Mesenchymal stem cell (in vitro differentiated cells and primary cell): Measurements from ENCODE around the gene PTPRD.

Experiments used
- DNase-seq: peaks from one replicate; pipeline ENCODE4 v3.0.0-alpha.2; 2013
- H2AFZ ChIP-seq: one replicate; pipeline ENCODE4 v1.6.1; 2013; ENCODE audit warnings: low read depth, mild to moderate bottlenecking, control low read depth, inconsistent platforms, low read length, moderate library complexity
- H2AK5ac ChIP-seq: 2 replicates; pipeline ENCODE4 v1.6.1; 2013; ENCODE audit warnings: low read length, moderate library complexity, mild to moderate bottlenecking, inconsistent platforms; ENCODE audit not compliant: severe bottlenecking
- H2BK120ac ChIP-seq: one replicate; pipeline ENCODE4 v1.6.1; 2013; ENCODE audit warnings: low read depth, mild to moderate bottlenecking, inconsistent platforms, low read length, moderate library complexity
- H2BK12ac ChIP-seq, 2 experiments: one replicate each; pipeline ENCODE4 v1.6.1; 2013; ENCODE audit warnings: inconsistent platforms in 2 of 2, low read length in 2 of 2, mild to moderate bottlenecking in 2 of 2, moderate library complexity in 2 of 2, control low read depth in 1 of 2
- H2BK15ac ChIP-seq: one replicate; pipeline ENCODE4 v1.6.1; 2013; ENCODE audit warnings: mild to moderate bottlenecking, low read depth, inconsistent platforms; ENCODE audit not compliant: poor library complexity, severe bottlenecking
- H2BK5ac ChIP-seq: 2 replicates; pipeline ENCODE4 v1.6.1; 2013; ENCODE audit warnings: low read depth, mild to moderate bottlenecking, low read length, control low read depth, inconsistent platforms; ENCODE audit not compliant: poor library complexity, severe bottlenecking
- H3K14ac ChIP-seq, 2 experiments: one replicate each; pipeline ENCODE4 v1.6.1; 2013; ENCODE audit warnings: inconsistent platforms in 2 of 2, low read length in 2 of 2, control low read depth in 1 of 2, mild to moderate bottlenecking in 1 of 2, moderate library complexity in 1 of 2
- H3K18ac ChIP-seq, 2 experiments: one replicate each; pipeline ENCODE4 v1.6.1; 2013; ENCODE audit warnings: inconsistent platforms in 2 of 2, low read length in 2 of 2, control low read depth in 1 of 2, low read depth in 1 of 2, mild to moderate bottlenecking in 1 of 2
- H3K23ac ChIP-seq, 2 experiments: one replicate each; pipeline ENCODE4 v1.6.1; 2013; ENCODE audit warnings: inconsistent platforms in 2 of 2, low read length in 2 of 2, mild to moderate bottlenecking in 2 of 2, moderate library complexity in 2 of 2, control low read depth in 1 of 2
- H3K27ac ChIP-seq: 2 replicates; pipeline ENCODE4 v1.5.1; 2013; ENCODE audit warnings: mild to moderate bottlenecking, moderate library complexity, low read length, control low read depth, inconsistent platforms; ENCODE audit not compliant: poor library complexity, severe bottlenecking
- H3K27me3 ChIP-seq, 2 experiments: 2 replicates each; pipeline versions ENCODE4 v1.6.1 to v1.7.0; 2013; ENCODE audit warnings: low read length in 2 of 2, mild to moderate bottlenecking in 2 of 2, moderate library complexity in 2 of 2, control low read depth in 1 of 2, inconsistent platforms in 1 of 2; ENCODE audit not compliant: control insufficient read depth in 1 of 2, insufficient read depth in 1 of 2
- H3K36me3 ChIP-seq, 2 experiments: 2 replicates each; pipeline versions ENCODE4 v1.6.1 to v1.7.0; 2013; ENCODE audit warnings: low read length in 2 of 2, control low read depth in 1 of 2, inconsistent platforms in 1 of 2, low read depth in 1 of 2, mild to moderate bottlenecking in 1 of 2; ENCODE audit not compliant: insufficient read depth in 2 of 2, control insufficient read depth in 1 of 2
- H3K4ac ChIP-seq, 2 experiments: one replicate each; pipeline ENCODE4 v1.6.1; 2013; ENCODE audit warnings: inconsistent platforms in 2 of 2, low read length in 2 of 2, mild to moderate bottlenecking in 2 of 2, moderate library complexity in 2 of 2, control low read depth in 1 of 2, low read depth in 1 of 2
- H3K4me1 ChIP-seq: 2 replicates; pipeline ENCODE4 v1.6.1; 2013; ENCODE audit warnings: low read depth, low read length, control low read depth; ENCODE audit not compliant: control insufficient read depth, insufficient read depth
- H3K4me2 ChIP-seq: 2 replicates; pipeline ENCODE4 v1.6.1; 2013; ENCODE audit warnings: low read length, mild to moderate bottlenecking, inconsistent platforms; ENCODE audit not compliant: poor library complexity, severe bottlenecking
- H3K4me3 ChIP-seq, 2 experiments: 2 replicates each; pipeline versions ENCODE4 v1.5.1 to v1.7.0; 2013; ENCODE audit warnings: low read length in 2 of 2, mild to moderate bottlenecking in 2 of 2, control low read depth in 1 of 2, low read depth in 1 of 2; ENCODE audit not compliant: insufficient read depth in 1 of 2
- H3K79me1 ChIP-seq: replicated peaks from 2 replicates; pipeline ENCODE4 v1.6.1; 2013; ENCODE audit warnings: mild to moderate bottlenecking, control low read depth, low read length, inconsistent platforms; ENCODE audit not compliant: poor library complexity, severe bottlenecking
- H3K9ac ChIP-seq: 2 replicates; pipeline ENCODE4 v1.7.0; 2013; ENCODE audit warnings: mild to moderate bottlenecking, low read length, moderate library complexity
- H3K9me3 ChIP-seq: 2 replicates; pipeline ENCODE4 v1.7.0; 2013; ENCODE audit warnings: mild to moderate bottlenecking, low read length; ENCODE audit not compliant: control insufficient read depth
- H4K8ac ChIP-seq: one replicate; pipeline ENCODE4 v1.6.1; 2013; ENCODE audit warnings: inconsistent platforms, mild to moderate bottlenecking, low read length, moderate library complexity
- H4K91ac ChIP-seq: one replicate; pipeline ENCODE4 v1.6.1; 2013; ENCODE audit warnings: mild to moderate bottlenecking, low read length, inconsistent platforms
- WGBS: methylation state at CpG from one replicate; pipeline ENCODE4 v1.1.7; 2013; ENCODE audit warnings: mixed read lengths; 5-methylcytosine and 5-hydroxymethylcytosine counted together

Gene PTPRD

DNA sequence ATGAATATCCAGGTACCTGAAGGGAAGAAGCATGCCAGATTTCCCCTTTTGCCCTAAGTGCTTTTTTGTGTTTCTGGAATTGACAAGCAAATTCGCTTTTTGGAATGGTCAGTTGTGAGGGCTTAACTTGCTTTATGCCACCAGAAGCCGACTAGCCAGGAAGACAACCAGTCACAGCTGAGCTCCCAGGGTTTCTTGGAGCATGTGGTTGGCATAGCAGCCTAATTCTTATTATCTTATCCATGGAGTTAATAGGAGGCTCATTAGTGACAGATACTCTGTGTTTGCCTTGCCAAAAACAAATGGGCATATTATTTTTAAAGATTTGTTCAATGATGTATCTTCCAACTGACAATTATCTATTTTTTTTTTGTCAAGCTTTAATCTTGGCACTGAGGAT lies 500.7 kb downstream of the PTPRD start:
- Histone ChIP-seq H3K79me1 (no peaks in the 10 kb centered on the region), H2AFZ (no peak overlapping the region), H2BK120ac (no peak overlapping the region), H3K18ac (no peak overlapping the region), H4K8ac (no peak overlapping the region), H2BK5ac (no peak overlapping the region), H3K27me3 (no peaks in the 10 kb centered on the region), H3K4me3 (no peak overlapping the region), H3K4me1 (no peaks in the 10 kb centered on the region), H2BK15ac (no peak overlapping the region), H3K4me2 (no peak overlapping the region), H3K9ac (no peak overlapping the region), H3K14ac (no peak overlapping the region), H3K4ac (no peak overlapping the region), H3K23ac (no peak overlapping the region), H2AK5ac (no peak overlapping the region), H3K9me3 (no peaks in the 10 kb centered on the region), H2BK12ac (no peak overlapping the region), H3K36me3 (no peaks in the 10 kb centered on the region), H4K91ac (no peak overlapping the region), H3K27ac (no peak overlapping the region)
- WGBS: 94% methylated on average over 2 of the region's 2 CpGs
- DNase-seq: no peak

DNA sequence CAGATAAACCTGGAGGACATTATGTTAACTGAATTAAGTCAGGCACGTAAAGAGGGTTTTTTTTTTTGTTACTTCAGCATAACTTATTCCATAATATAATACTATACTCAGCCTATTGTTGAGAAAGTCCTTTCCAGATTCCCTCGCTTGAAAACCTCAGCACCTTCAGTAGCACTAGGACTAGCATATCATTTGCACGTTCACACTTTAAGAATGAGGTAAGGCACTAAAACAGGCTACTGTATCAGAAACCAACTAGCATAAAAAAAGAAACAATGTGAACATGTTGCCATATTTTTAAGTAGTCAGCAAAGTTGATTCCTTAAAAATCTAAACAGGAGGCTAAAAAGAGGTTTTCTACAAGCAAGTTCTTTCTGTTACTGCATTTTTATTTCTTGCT lies 504.0 kb downstream of the PTPRD start:
- Histone ChIP-seq H4K8ac (no peak overlapping the region), H3K4me1 (no peaks in the 10 kb centered on the region), H3K23ac (no peak overlapping the region), H3K9ac (no peak overlapping the region), H3K4me2 (no peak overlapping the region), H3K18ac (no peak overlapping the region), H4K91ac (no peak overlapping the region), H3K4ac (no peak overlapping the region), H2BK5ac (no peak overlapping the region), H2BK15ac (no peak overlapping the region), H2AFZ (no peak overlapping the region), H2BK120ac (no peak overlapping the region), H3K27me3 (no peaks in the 10 kb centered on the region), H3K27ac (no peak overlapping the region), H3K4me3 (no peak overlapping the region), H2BK12ac (no peak overlapping the region), H2AK5ac (no peak overlapping the region), H3K14ac (no peak overlapping the region), H3K9me3 (no peaks in the 10 kb centered on the region), H3K36me3 (no peaks in the 10 kb centered on the region), H3K79me1 (no peaks in the 10 kb centered on the region)
- DNase-seq: no peak
- 82% methylated on average over 2 of the region's 3 CpGs for WGBS

DNA sequence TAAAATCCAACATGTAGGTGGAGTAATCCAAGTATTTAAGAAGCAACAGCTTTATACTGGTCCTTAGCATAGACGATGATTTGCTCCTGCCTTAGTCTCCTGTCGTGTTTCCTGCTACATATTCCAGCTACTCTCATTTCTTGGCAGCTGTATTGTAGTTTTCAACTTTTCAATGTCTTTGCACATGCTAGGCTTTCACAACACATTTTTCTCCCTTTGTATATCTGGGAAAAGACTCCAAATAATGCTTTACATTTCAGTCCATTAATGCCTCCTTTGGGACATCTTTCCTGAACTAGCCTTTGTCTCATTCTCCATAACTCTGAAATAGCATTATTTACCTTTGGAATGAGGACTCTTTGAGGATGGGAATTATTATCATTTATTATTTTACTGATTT lies 508.0 kb downstream of the PTPRD start:
- 95% methylated on average over 2 of the region's 2 CpGs for WGBS
- Histone ChIP-seq H3K18ac (no peak overlapping the region), H4K91ac (no peak overlapping the region)

DNA sequence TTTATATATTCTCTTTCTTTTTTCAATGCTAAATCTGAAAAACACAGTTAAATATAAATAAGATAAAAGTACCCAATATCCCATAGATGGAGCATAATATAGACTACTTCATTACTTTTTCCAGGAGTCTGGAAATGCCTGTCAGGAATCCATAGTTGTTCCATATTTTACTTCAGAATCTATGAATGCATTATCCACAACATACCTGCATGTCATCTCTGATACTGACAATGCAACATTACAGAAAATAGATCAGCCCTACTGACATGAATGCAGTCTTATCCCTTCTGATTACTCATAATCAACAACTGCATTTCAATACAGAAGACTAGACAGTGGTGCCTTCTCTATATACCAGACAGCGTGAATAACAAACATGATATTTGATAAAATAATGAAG lies 517.6 kb downstream of the PTPRD start:
- H2BK5ac ChIP-seq: no peak overlapping the region
- H3K4me2 ChIP-seq: no peak overlapping the region
- WGBS: no CpG with 5 or more reads among the region's 1 CpG

More for the DNA sequence above, 508.0 kb downstream of the PTPRD start:
- DNase-seq: no peak
- no peak overlapping the region for H3K14ac ChIP-seq
- H3K27me3 ChIP-seq: no peaks in the 10 kb centered on the region
- no peak overlapping the region for H2AK5ac ChIP-seq
- H3K4me3 ChIP-seq: no peak overlapping the region
- no peak overlapping the region for H2AFZ ChIP-seq
- no peak overlapping the region for H2BK15ac ChIP-seq
- H3K4me2 ChIP-seq: no peak overlapping the region
- H3K27ac ChIP-seq: no peak overlapping the region
- no peak overlapping the region for H3K9ac ChIP-seq
- no peaks in the 10 kb centered on the region for H3K4me1 ChIP-seq
- H3K23ac ChIP-seq: no peak overlapping the region
- H3K9me3 ChIP-seq: no peaks in the 10 kb centered on the region
- no peaks in the 10 kb centered on the region for H3K79me1 ChIP-seq
- no peak overlapping the region for H3K4ac ChIP-seq
- H2BK12ac ChIP-seq: no peak overlapping the region
- H2BK5ac ChIP-seq: no peak overlapping the region
- no peak overlapping the region for H2BK120ac ChIP-seq
- no peaks in the 10 kb centered on the region for H3K36me3 ChIP-seq
- no peak overlapping the region for H4K8ac ChIP-seq

More for the DNA sequence above, 517.6 kb downstream of the PTPRD start:
- H2AFZ ChIP-seq: no peak overlapping the region
- no peaks in the 10 kb centered on the region for H3K9me3 ChIP-seq
- no peak overlapping the region for H3K14ac ChIP-seq
- H2BK12ac ChIP-seq: no peak overlapping the region
- no peaks in the 10 kb centered on the region for H3K79me1 ChIP-seq
- no peak overlapping the region for H4K91ac ChIP-seq
- H2AK5ac ChIP-seq: no peak overlapping the region
- no peak for DNase-seq
- H2BK15ac ChIP-seq: no peak overlapping the region
- no peak overlapping the region for H4K8ac ChIP-seq
- no peak overlapping the region for H3K27ac ChIP-seq
- no peaks in the 10 kb centered on the region for H3K4me1 ChIP-seq
- H3K18ac ChIP-seq: no peak overlapping the region
- no peak overlapping the region for H3K9ac ChIP-seq
- no peaks in the 10 kb centered on the region for H3K36me3 ChIP-seq
- no peak overlapping the region for H2BK120ac ChIP-seq
- no peak overlapping the region for H3K23ac ChIP-seq
- H3K4me3 ChIP-seq: no peak overlapping the region
- H3K4ac ChIP-seq: no peak overlapping the region
- no peaks in the 10 kb centered on the region for H3K27me3 ChIP-seq
